ENCODE data around the gene SCN3B. TPM values are rescaled to one million over a fixed set of nuclear protein-coding genes. Genes with fewer than 3 reads are reported as not detected.

Gene SCN3B
- total RNA-seq, 4 donors from 2014 or later = 0.31 to 2.7 (median 1.4) TPM

DNA sequence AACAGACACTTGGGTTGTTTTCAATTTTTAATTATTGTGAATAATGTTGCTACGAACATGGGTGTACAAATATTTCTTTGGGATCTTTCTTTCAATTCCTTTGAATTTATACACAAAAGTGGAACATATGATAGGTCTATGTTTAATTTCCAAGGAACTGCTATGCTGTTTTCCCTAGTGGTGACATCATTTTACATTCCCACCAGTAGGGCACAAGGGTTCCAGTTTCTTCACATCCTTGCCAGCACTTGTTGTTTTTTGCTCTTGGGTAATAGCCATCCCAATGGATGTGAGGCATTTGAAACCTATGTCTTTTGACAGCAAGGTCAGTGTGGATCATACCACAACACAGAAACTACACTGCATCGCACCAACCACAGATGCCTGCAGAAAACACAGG is 41.8 kb upstream of the SCN3B start:
- no peaks in the 10 kb centered on the region for H3K9me3 ChIP-seq
- no peaks in the 10 kb centered on the region for H3K36me3 ChIP-seq
- no peak overlapping the region for H3K4me3 ChIP-seq
- H3K27me3 ChIP-seq = peaks cover 23% of the 10 kb centered on the region
- WGBS, 2 donors (ENCODE audit: low coverage in 1 of 2) = 93 to 94% methylated on average over 2 of the region's 2 CpGs
- TF ChIP-seq, protein P1, sequence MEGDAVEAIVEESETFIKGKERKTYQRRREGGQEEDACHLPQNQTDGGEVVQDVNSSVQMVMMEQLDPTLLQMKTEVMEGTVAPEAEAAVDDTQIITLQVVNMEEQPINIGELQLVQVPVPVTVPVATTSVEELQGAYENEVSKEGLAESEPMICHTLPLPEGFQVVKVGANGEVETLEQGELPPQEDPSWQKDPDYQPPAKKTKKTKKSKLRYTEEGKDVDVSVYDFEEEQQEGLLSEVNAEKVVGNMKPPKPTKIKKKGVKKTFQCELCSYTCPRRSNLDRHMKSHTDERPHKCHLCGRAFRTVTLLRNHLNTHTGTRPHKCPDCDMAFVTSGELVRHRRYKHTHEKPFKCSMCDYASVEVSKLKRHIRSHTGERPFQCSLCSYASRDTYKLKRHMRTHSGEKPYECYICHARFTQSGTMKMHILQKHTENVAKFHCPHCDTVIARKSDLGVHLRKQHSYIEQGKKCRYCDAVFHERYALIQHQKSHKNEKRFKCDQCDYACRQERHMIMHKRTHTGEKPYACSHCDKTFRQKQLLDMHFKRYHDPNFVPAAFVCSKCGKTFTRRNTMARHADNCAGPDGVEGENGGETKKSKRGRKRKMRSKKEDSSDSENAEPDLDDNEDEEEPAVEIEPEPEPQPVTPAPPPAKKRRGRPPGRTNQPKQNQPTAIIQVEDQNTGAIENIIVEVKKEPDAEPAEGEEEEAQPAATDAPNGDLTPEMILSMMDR (IDR thresholded peaks at IDR 0.05) = no peak
- TF ChIP-seq POLR2A (IDR thresholded peaks at IDR 0.05) = no peak
- no peak for TF ChIP-seq EP300 (IDR thresholded peaks at IDR 0.05)
- TF ChIP-seq POLR2AphosphoS5 (IDR thresholded peaks at IDR 0.05) = no peak
- ATAC-seq = no peak
- no peaks in the 10 kb centered on the region for H3K4me1 ChIP-seq
- no peak overlapping the region for H3K27ac ChIP-seq

DNA sequence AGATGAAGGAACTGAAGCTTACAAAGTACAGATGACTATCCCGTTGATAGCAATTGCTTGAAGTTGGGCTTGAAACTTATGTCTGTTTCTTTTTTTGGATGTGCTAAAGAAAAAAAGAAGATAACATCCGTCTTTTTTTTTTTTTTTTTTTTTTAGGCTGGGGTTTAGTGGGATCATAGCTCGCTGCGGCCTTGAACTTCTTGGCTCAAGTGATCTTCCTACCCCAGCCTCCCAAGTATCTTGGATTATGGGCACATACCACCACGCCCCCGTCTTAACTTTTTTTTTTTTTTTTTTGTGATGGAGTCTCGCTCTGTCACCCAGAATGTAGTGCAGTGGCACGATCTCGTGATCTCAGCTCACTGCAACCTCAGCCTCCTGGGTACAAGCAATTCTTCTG is 40.8 kb upstream of the SCN3B start:
- no peak for TF ChIP-seq EP300 (IDR thresholded peaks at IDR 0.05)
- TF ChIP-seq POLR2A (IDR thresholded peaks at IDR 0.05) = no peak
- TF ChIP-seq POLR2AphosphoS5 (IDR thresholded peaks at IDR 0.05) = no peak
- TF ChIP-seq, protein P1 (IDR thresholded peaks at IDR 0.05) = no peak
- Histone ChIP-seq H3K27ac (no peak overlapping the region), H3K4me3 (no peak overlapping the region), H3K9me3 (no peaks in the 10 kb centered on the region), H3K4me1 (no peaks in the 10 kb centered on the region), H3K36me3 (no peaks in the 10 kb centered on the region), H3K27me3 (peaks cover 26% of the 10 kb centered on the region)
- no peak for ATAC-seq
- 71 to 91% methylated on average over 4 to 7 of the region's 9 CpGs for WGBS, 2 donors (ENCODE audit: low coverage in 1 of 2)

DNA sequence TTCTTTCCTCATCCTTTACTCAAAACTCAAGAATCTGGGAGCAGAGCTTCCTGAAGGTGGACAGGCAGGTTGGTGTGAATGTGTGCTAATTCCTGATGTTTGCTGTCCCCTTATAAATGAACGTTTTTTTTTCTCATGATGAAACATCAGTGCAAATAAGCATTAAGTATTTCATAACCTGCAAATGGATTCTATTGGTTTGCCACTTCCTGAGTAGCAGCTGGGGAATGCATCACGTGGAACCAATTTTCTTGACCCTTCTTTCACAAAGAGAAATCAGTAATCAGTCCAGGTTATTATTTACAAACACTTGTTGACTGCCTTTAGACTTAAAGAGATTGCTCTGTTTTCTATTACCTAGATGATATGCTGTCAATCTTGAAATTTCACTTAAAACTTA is 40.1 kb upstream of the SCN3B start:
- no peaks in the 10 kb centered on the region for H3K36me3 ChIP-seq
- 33 to 60% methylated on average over 2 of the region's 2 CpGs for WGBS, 2 donors (ENCODE audit: low coverage in 1 of 2)
- ATAC-seq = no peak
- peaks cover 33% of the 10 kb centered on the region for H3K27me3 ChIP-seq
- no peaks in the 10 kb centered on the region for H3K4me1 ChIP-seq
- TF ChIP-seq EP300 (IDR thresholded peaks at IDR 0.05) = no peak
- TF ChIP-seq POLR2AphosphoS5 (IDR thresholded peaks at IDR 0.05) = no peak
- TF ChIP-seq, protein P1 (IDR thresholded peaks at IDR 0.05) = no peak
- TF ChIP-seq POLR2A (IDR thresholded peaks at IDR 0.05) = no peak
- no peaks in the 10 kb centered on the region for H3K9me3 ChIP-seq
- no peak overlapping the region for H3K4me3 ChIP-seq
- H3K27ac ChIP-seq = no peak overlapping the region

DNA sequence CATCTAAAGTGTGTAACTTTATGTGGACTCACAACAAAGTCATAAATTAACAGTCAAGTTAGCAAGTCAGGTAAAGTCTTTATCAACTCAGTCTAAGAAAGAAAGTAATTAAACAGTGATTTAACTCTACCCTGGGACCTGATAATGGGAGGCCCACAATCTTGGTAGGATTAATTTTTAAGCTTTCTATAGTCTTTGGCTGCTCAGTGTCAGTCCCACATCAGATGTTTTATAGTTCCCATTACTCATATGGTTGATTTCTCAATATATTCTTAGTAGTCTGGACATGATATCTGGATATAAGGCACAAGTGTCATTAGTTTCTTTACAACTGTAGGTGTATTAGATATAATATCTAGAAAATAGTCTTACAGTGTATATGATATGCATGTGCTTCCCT is 38.5 kb upstream of the SCN3B start:
- Histone ChIP-seq H3K36me3 (no peaks in the 10 kb centered on the region), H3K9me3 (no peaks in the 10 kb centered on the region), H3K4me1 (no peaks in the 10 kb centered on the region), H3K27me3 (peaks cover 26% of the 10 kb centered on the region), H3K27ac (no peak overlapping the region), H3K4me3 (no peak overlapping the region)
- ATAC-seq = no peak
- TF ChIP-seq, protein P1 (IDR thresholded peaks at IDR 0.05) = no peak
- TF ChIP-seq EP300 (IDR thresholded peaks at IDR 0.05) (no peak), POLR2A (IDR thresholded peaks at IDR 0.05) (no peak), POLR2AphosphoS5 (IDR thresholded peaks at IDR 0.05) (no peak)

DNA sequence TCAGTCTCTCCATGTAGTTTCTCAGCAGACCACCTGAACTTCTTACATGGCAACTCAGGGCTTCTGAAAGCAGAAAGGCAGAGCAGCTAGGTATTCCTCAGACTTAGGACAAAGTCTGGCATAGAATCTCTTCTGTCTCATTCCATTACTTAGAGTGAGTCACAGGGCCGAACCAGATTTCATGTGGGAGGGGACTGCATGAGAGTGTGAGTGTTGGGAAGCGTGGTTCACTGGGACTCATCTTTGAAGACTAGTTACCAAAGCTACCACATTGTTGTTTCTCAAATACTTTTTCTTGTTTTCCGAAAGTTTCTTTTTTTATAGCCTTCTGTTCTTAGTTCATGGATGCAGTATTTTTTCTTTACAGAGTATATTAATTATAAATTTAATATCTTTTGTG is 36.1 kb upstream of the SCN3B start:
- Histone ChIP-seq H3K36me3 (no peaks in the 10 kb centered on the region), H3K4me1 (no peaks in the 10 kb centered on the region), H3K4me3 (no peak overlapping the region), H3K27ac (no peak overlapping the region), H3K9me3 (no peaks in the 10 kb centered on the region), H3K27me3 (peaks cover 26% of the 10 kb centered on the region)
- no peak for ATAC-seq
- 49 to 59% methylated on average over 2 to 3 of the region's 3 CpGs for WGBS, 2 donors (ENCODE audit: low coverage in 1 of 2)
- TF ChIP-seq POLR2A (IDR thresholded peaks at IDR 0.05) (no peak), POLR2AphosphoS5 (IDR thresholded peaks at IDR 0.05) (no peak), EP300 (IDR thresholded peaks at IDR 0.05) (no peak)
- TF ChIP-seq, protein P1 (IDR thresholded peaks at IDR 0.05) = no peak

Measured in gastroesophageal sphincter (tissue), 4 donors.